T-cell (primary cell): ENCODE measurements around the gene PDIA2. TPM values are rescaled to one million over a fixed set of nuclear protein-coding genes. Genes with fewer than 3 reads are reported as not detected.
"Not testable (repeated sequence)": the region's sequence is repeated elsewhere in the genome, so short reads cannot be mapped to it uniquely, and the experiment has no call there.

Source experiments
- ATAC-seq, 4 experiments: fragments of 200-7000 bp in 3 of 4; fragments of 150-1000 bp in 1 of 4; cut with Tn5 transposase; replicated peaks in 1 of 4; 1 replicate in 3 of 4; 2 replicates in 1 of 4; pipeline ENCODE4 v1.10.0; 2021; ENCODE audit warnings: moderate library complexity in 3 of 4, mild to moderate bottlenecking in 2 of 4, moderate number of reproducible peaks in 1 of 4
- CTCF ChIA-PET, 2 donors: fragments of 300-600 bp; sonication (Branson Sonifier 250); formaldehyde crosslinking; loops; one replicate each; lab custom pipeline; 2022; ENCODE audit warnings: antibody characterized with exemption in 2 of 2; lab: Charles Lee
- POLR2A ChIA-PET, 2 donors: fragments of 300-600 bp; sonication (Branson Sonifier 250); formaldehyde crosslinking; loops; one replicate each; lab custom pipeline; 2022; ENCODE audit warnings: antibody characterized with exemption in 2 of 2; lab: Charles Lee
- DNase-seq, 35 experiments: peaks; one replicate each; pipeline versions ENCODE4 v3.0.0 to v3.0.0-alpha.2; 2013 to 2023
- H3K27ac ChIP-seq: one replicate; pipeline ENCODE4 v1.5.1; 2013; ENCODE audit warnings: low read length
- H3K27me3 ChIP-seq, 2 experiments: replicated peaks in 1 of 2; 1 replicate in 1 of 2; 2 replicates in 1 of 2; pipeline versions ENCODE4 v1.6.1 to v1.7.0; 2013; ENCODE audit warnings: low read length in 1 of 2, mixed read lengths in 1 of 2; ENCODE audit not compliant: control insufficient read depth in 2 of 2, insufficient read depth in 2 of 2; ENCODE audit errors: extremely low read depth in 1 of 2
- H3K36me3 ChIP-seq, 2 donors: 1 replicate in 1 of 2; 2 replicates in 1 of 2; pipeline versions ENCODE4 v1.6.1 to v1.7.0; 2013; ENCODE audit warnings: low read length in 1 of 2; ENCODE audit not compliant: control insufficient read depth in 2 of 2, insufficient read depth in 1 of 2; ENCODE audit errors: extremely low read depth in 1 of 2
- H3K4me1 ChIP-seq, 2 experiments: 1 replicate in 1 of 2; 2 replicates in 1 of 2; pipeline versions ENCODE4 v1.6.1 to v1.7.0; 2013; ENCODE audit warnings: low read length in 2 of 2, mixed read lengths in 1 of 2; ENCODE audit not compliant: insufficient read depth in 2 of 2, control insufficient read depth in 1 of 2; ENCODE audit errors: extremely low read depth in 1 of 2
- H3K4me3 ChIP-seq, 2 donors: 1 replicate in 1 of 2; 2 replicates in 1 of 2; pipeline versions ENCODE4 v1.5.1 to v1.7.0; 2013; ENCODE audit warnings: mild to moderate bottlenecking in 2 of 2, low read length in 1 of 2, moderate library complexity in 1 of 2; ENCODE audit not compliant: control insufficient read depth in 1 of 2; ENCODE audit errors: extremely low read depth in 1 of 2
- H3K9me3 ChIP-seq: 2 replicates; pipeline ENCODE4 v1.7.0; 2013
- H3K27ac Mint-ChIP-seq, 2 donors: one replicate each; pipeline ENCODE4 v1.8.0; 2020 to 2021; ENCODE audit warnings: mild to moderate bottlenecking in 2 of 2, mixed read lengths in 2 of 2
- H3K27me3 Mint-ChIP-seq, 2 donors: one replicate each; pipeline ENCODE4 v1.8.0; 2021 to 2022; ENCODE audit warnings: mixed read lengths in 2 of 2
- H3K36me3 Mint-ChIP-seq: one replicate; pipeline ENCODE4 v1.8.0; 2021; ENCODE audit warnings: mixed read lengths
- H3K4me1 Mint-ChIP-seq, 3 donors: one replicate each; pipeline ENCODE4 v1.8.0; 2020 to 2022; ENCODE audit warnings: mixed read lengths in 3 of 3, mild to moderate bottlenecking in 1 of 3
- H3K4me3 Mint-ChIP-seq, 3 donors: one replicate each; pipeline ENCODE4 v1.8.0; 2020 to 2022; ENCODE audit warnings: mild to moderate bottlenecking in 3 of 3, mixed read lengths in 3 of 3, moderate library complexity in 3 of 3
- H3K9me3 Mint-ChIP-seq, 3 donors: one replicate each; pipeline ENCODE4 v1.8.0; 2020 to 2022; ENCODE audit warnings: mixed read lengths in 3 of 3
- WGBS: methylation state at CpG from one replicate; pipeline ENCODE4 v1.1.5; 2013; ENCODE audit warnings: missing lambda C conversion rate; ENCODE audit not compliant: insufficient coverage; 5-methylcytosine and 5-hydroxymethylcytosine counted together
- total RNA-seq, 35 experiments: library from RNA in 6 of 35; stranded (reverse) in 6 of 35; fragments of 120-200 nt in 1 of 35; gene quantifications; one replicate each; pipeline versions ENCODE4 v1.2.1 to v1.2.4 and lab custom pipeline; 2013 to 2026

PDIA2 gene
- total RNA-seq, 5 donors from 2014 or later (not counting 1 experiment from before 2014, with no cell fraction given): 0.38 to 0.54 (median 0.53) TPM; not detected in 2

DNA sequence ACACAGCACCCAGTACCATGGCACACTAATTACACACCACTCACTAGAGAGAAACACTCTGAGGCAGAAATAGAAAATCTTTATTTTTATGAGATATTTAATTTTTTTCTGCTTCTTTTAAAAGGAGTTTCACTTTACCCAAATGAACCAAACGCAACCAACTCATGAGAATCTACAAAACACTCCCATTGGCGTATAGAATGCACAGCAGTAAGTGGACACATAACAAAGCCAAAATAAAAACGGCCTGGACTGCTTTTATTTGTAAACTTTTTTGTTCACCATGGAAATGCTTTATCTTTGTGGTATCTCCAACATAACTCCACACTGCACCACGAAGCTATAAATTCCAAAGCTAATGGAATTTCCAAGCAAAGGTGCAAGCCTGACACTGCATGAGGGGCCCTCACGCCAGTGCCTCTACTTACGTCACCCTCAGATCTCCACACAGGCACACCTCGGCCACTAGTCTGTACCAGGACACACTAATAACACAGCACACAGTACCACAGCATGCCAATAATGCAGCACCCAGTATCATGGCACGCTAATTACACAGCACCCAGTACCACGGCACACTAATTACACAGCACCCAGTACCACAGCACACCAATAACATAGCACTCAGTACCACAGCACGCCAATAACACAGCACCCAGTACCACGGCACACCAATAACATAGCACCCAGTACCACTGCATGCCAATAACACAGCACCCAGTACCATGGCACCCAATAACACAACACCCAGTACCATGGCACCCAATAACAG is 52.1 kb downstream of the PDIA2 start:
- not testable (repeated sequence) for H3K9me3 ChIP-seq, H3K9me3 Mint-ChIP-seq, H3K27me3 Mint-ChIP-seq, ATAC-seq, H3K27ac Mint-ChIP-seq, DNase-seq, H3K36me3 Mint-ChIP-seq, H3K4me3 ChIP-seq, H3K36me3 ChIP-seq, H3K27ac ChIP-seq, H3K27me3 ChIP-seq
- 89% methylated on average over 7 of the region's 11 CpGs for WGBS
- peaks cover 6 to 63% of the 10 kb centered on the region in 2 experiments for H3K4me1 ChIP-seq
- H3K4me1 Mint-ChIP-seq: peaks cover 69 to 82% (median 81%) of the 10 kb centered on the region in 3 donors
- POLR2A ChIA-PET: interaction anchor here in 1 of 2 donors (0.6 kb wide), 1 partner anchor 223 kb away, joined by 3 read pairs; no protein-coding TSS in a partner anchor
- CTCF ChIA-PET: interaction anchor here in 1 of 2 donors (0.6 kb wide), 1 partner anchor 1447 kb away, joined by 3 read pairs; the partner anchor contains the start of gene SPSB3
- H3K4me3 Mint-ChIP-seq: peak overlapping the region in 1 of 3 donors; percentile 50

GRCh38 chr16:336269-336668 is 53.3 kb downstream of the PDIA2 start:
- peak overlapping the region in 1 of 3 donors; percentile 50 for H3K4me3 Mint-ChIP-seq
- no peaks in the 10 kb centered on the region for H3K36me3 Mint-ChIP-seq
- peaks cover 64 to 78% (median 77%) of the 10 kb centered on the region in 3 donors for H3K4me1 Mint-ChIP-seq
- ATAC-seq (no peak), DNase-seq (no peak)
- Histone ChIP-seq H3K4me3 (no peak overlapping the region), H3K4me1 (peaks cover 11 to 69% of the 10 kb centered on the region in 2 experiments), H3K27me3 (no peaks in the 10 kb centered on the region), H3K9me3 (no peaks in the 10 kb centered on the region), H3K36me3 (no peaks in the 10 kb centered on the region), H3K27ac (no peak overlapping the region)
- no peaks in the 10 kb centered on the region for H3K9me3 Mint-ChIP-seq
- CTCF ChIA-PET: no interaction called here
- no peaks in the 10 kb centered on the region for H3K27me3 Mint-ChIP-seq
- POLR2A ChIA-PET: no interaction called here
- WGBS: 97% methylated on average over 8 of the region's 11 CpGs
- H3K27ac Mint-ChIP-seq: no peak overlapping the region

Other genes starting within 250 kb of the PDIA2 start
- gene POLR3K, start 229.6 kb upstream of the PDIA2 start, total RNA-seq: 10 to 100 TPM; 11.1 to 24.3 (median 21.3) TPM
- 10 to 100 TPM in 2 of 5 donors, 1 to 10 TPM in 3; 6.8 to 11.4 (median 9.0) TPM for gene SNRNP25, start 229.3 kb upstream of the PDIA2 start, total RNA-seq
- gene RHBDF1, start 210.5 kb upstream of the PDIA2 start, total RNA-seq: under 1 TPM; 0.19 to 0.93 (median 0.53) TPM
- gene MPG, start 204.9 kb upstream of the PDIA2 start, total RNA-seq: 10 to 100 TPM; 18.3 to 48.2 (median 38.7) TPM
- 10 to 100 TPM; 29.3 to 44.1 (median 39.2) TPM for gene NPRL3, start 144.5 kb upstream of the PDIA2 start, total RNA-seq
- gene HBZ, start 130.5 kb upstream of the PDIA2 start, total RNA-seq: under 1 TPM in 3 of 5 donors, not detected in 2; 0.51 to 0.76 (median 0.59) TPM
- gene HBM, start 117.2 kb upstream of the PDIA2 start, total RNA-seq: not detected
- 10 to 100 TPM in 1 of 5 donors, not detected in 4; 13.2 TPM for gene HBA2, start 110.3 kb upstream of the PDIA2 start, total RNA-seq
- gene HBA1, start 106.5 kb upstream of the PDIA2 start, total RNA-seq: 1 to 10 TPM in 3 of 5 donors, not detected in 2; 5.5 to 6.4 (median 6.0) TPM
- gene HBQ1, start 102.7 kb upstream of the PDIA2 start, total RNA-seq: not detected
- gene LUC7L, start 53.7 kb upstream of the PDIA2 start, total RNA-seq: 100 to 1,000 TPM; 134 to 170 (median 158) TPM
- 10 to 100 TPM; 31.6 to 38.2 (median 36.1) TPM for gene FAM234A, start 48.3 kb upstream of the PDIA2 start, total RNA-seq
- gene RGS11, start 7.2 kb upstream of the PDIA2 start, total RNA-seq: under 1 TPM in 1 of 5 donors, not detected in 4; 0.54 TPM
- 1 to 10 TPM in 1 of 5 donors, under 1 TPM in 2, not detected in 2; 0.40 to 1.6 (median 0.59) TPM for gene ARHGDIG, start 2.6 kb upstream of the PDIA2 start, total RNA-seq
- 10 to 100 TPM; 38.5 to 58.9 (median 50.4) TPM for gene AXIN1, start 69.6 kb downstream of the PDIA2 start, total RNA-seq
- 10 to 100 TPM; 29.3 to 43.8 (median 34.5) TPM for gene MRPL28, start 87.4 kb downstream of the PDIA2 start, total RNA-seq
- gene PGAP6, start 98.8 kb downstream of the PDIA2 start, total RNA-seq: 100 to 1,000 TPM in 4 of 5 donors, 10 to 100 TPM in 1; 34.9 to 143 (median 122) TPM
- 10 to 100 TPM; 32.5 to 48.4 (median 41.3) TPM for gene NME4, start 114.0 kb downstream of the PDIA2 start, total RNA-seq
- 10 to 100 TPM; 10.5 to 17.6 (median 11.3) TPM for gene DECR2, start 118.7 kb downstream of the PDIA2 start, total RNA-seq
- 10 to 100 TPM; 36.9 to 49.0 (median 44.1) TPM for gene RAB11FIP3, start 142.5 kb downstream of the PDIA2 start, total RNA-seq
- 10 to 100 TPM; 61.7 to 89.0 (median 82.7) TPM for gene CAPN15, start 244.5 kb downstream of the PDIA2 start, total RNA-seq